PC-9 (cell line): ENCODE data around the gene H3-3A. TPM values are rescaled to one million over a fixed set of nuclear protein-coding genes. Genes with fewer than 3 reads are reported as not detected.

Experiments
- BruUV-seq: library from RNA; stranded (reverse); fragments of 400-500 nt; replicated peaks from 2 replicates; lab custom pipeline; 2021; lab: Mats Ljungman, UMichigan
- CTCF ChIA-PET: fragments of 300-600 bp; sonication (Branson Sonifier 250); formaldehyde crosslinking; loops from one replicate; lab custom pipeline; 2022; ENCODE audit warnings: antibody characterized with exemption; lab: Charles Lee
- POLR2A ChIA-PET: fragments of 300-600 bp; sonication (Branson Sonifier 250); formaldehyde crosslinking; loops from one replicate; lab custom pipeline; 2022; ENCODE audit warnings: antibody characterized with exemption; ENCODE audit not compliant: unreplicated experiment; lab: Charles Lee
- DNase-seq, 2 experiments: peaks; one replicate each; pipeline versions ENCODE4 v3.0.0 to v3.0.0-alpha.2; 2015 to 2022; ENCODE audit warnings: mixed read lengths in 1 of 2
- H2AFZ ChIP-seq: fragments of 200-600 bp; sonication (generic); 2 replicates; pipeline ENCODE4 v1.8.1; 2017; ENCODE audit warnings: antibody characterized with exemption
- H3F3A ChIP-seq: fragments of 200-600 bp; sonication (generic); 2 replicates; pipeline ENCODE4 v1.8.1; 2017; ENCODE audit warnings: antibody characterized with exemption, mild to moderate bottlenecking, low read depth; ENCODE audit not compliant: insufficient read depth
- H3K27ac ChIP-seq: fragments of 200-600 bp; sonication (generic); 2 replicates; pipeline ENCODE4 v1.6.1; 2016; ENCODE audit warnings: mixed run types
- H3K27me3 ChIP-seq: fragments of 200-600 bp; sonication (generic); 2 replicates; pipeline ENCODE4 v1.6.1; 2016; ENCODE audit warnings: low read depth, mixed run types; ENCODE audit not compliant: insufficient read depth
- H3K36me3 ChIP-seq: fragments of 200-600 bp; sonication (generic); 2 replicates; pipeline ENCODE4 v1.6.1; 2016; ENCODE audit warnings: low read depth, mixed run types
- H3K4me1 ChIP-seq: fragments of 200-600 bp; sonication (generic); replicated peaks from 2 replicates; pipeline ENCODE4 v1.6.1; 2016; ENCODE audit warnings: mixed run types; ENCODE audit not compliant: insufficient read depth
- H3K4me2 ChIP-seq: fragments of 200-600 bp; sonication (generic); 2 replicates; pipeline ENCODE4 v1.6.1; 2017; ENCODE audit warnings: mixed run types
- H3K4me3 ChIP-seq: fragments of 200-600 bp; sonication (generic); 2 replicates; pipeline ENCODE4 v1.6.1; 2016; ENCODE audit warnings: mixed run types
- H3K79me2 ChIP-seq: fragments of 200-600 bp; sonication (generic); 2 replicates; pipeline ENCODE4 v1.6.1; 2017; ENCODE audit warnings: low read depth, mixed run types
- H3K9me2 ChIP-seq: fragments of 200-600 bp; sonication (generic); 2 replicates; pipeline ENCODE4 v1.8.1; 2017; ENCODE audit warnings: mild to moderate bottlenecking; ENCODE audit not compliant: insufficient read depth
- H3K9me3 ChIP-seq: fragments of 200-600 bp; sonication (generic); 2 replicates; pipeline ENCODE4 v1.8.1; 2016; ENCODE audit warnings: low read depth; ENCODE audit not compliant: insufficient read depth
- H4K20me1 ChIP-seq: fragments of 200-600 bp; sonication (generic); 2 replicates; pipeline ENCODE4 v1.8.1; 2017; ENCODE audit not compliant: insufficient read depth
- CTCF ChIP-seq: fragments of 200-600 bp; sonication (generic); conservative IDR thresholded peaks from 2 replicates; pipeline ENCODE4 v1.6.1; 2017; ENCODE audit warnings: mixed run types, antibody characterized with exemption, mild to moderate bottlenecking, moderate library complexity
- EZH2 ChIP-seq: fragments of 200-600 bp; sonication (generic); IDR thresholded peaks from 2 replicates; pipeline ENCODE4 v1.8.0; 2017; ENCODE audit warnings: antibody characterized with exemption, low read depth
- intact Hi-C: fragments of 100-400 bp; cut with micrococcal nuclease; formaldehyde crosslinking; loops from one replicate; pipeline ENCODE4 v1.10.0; 2022; ENCODE audit not compliant: unreplicated experiment
- total RNA-seq: library from RNA; stranded (reverse); gene quantifications from 2 replicates; pipeline ENCODE4 v1.2.3, GENCODE V29; 2021

H3-3A gene
- total RNA-seq, 1 experiment from 2014 or later, result 584 TPM

- Histone ChIP-seq H3K9me2 (no peaks in the 10 kb centered on the region), H2AFZ (no peak overlapping the region), H3F3A (no peaks in the 10 kb centered on the region), H3K36me3 (no peaks in the 10 kb centered on the region), H3K4me2 (no peak overlapping the region), H3K4me3 (no peak overlapping the region), H3K4me1 (peaks cover 1% of the 10 kb centered on the region), H4K20me1 (no peaks in the 10 kb centered on the region), H3K27me3 (no peaks in the 10 kb centered on the region), H3K79me2 (no peaks in the 10 kb centered on the region), H3K9me3 (no peaks in the 10 kb centered on the region), H3K27ac (no peak overlapping the region)
- POLR2A ChIA-PET, result no interaction called here
- no TSS peak for BruUV-seq
- intact Hi-C loops, result no loop called here
- CTCF ChIA-PET, result interaction anchor here (1.2 kb wide), 1 partner anchor 52 kb away, joined by 3 read pairs; no protein-coding TSS in a partner anchor
- DNase-seq, result no peak
- no peak for TF ChIP-seq CTCF
- TF ChIP-seq EZH2, result no peak
Measured at GRCh38 chr1:226116673-226117072, 54.2 kb downstream of the H3-3A start.

GRCh38 chr1:226117330-226117729, 54.8 kb downstream of the H3-3A start:
- H3K9me2 ChIP-seq, result no peaks in the 10 kb centered on the region

GRCh38 chr1:226118357-226118756, 55.8 kb downstream of the H3-3A start:
- Histone ChIP-seq H3K4me2 (no peak overlapping the region), H4K20me1 (no peaks in the 10 kb centered on the region), H2AFZ (no peak overlapping the region), H3K27ac (no peak overlapping the region), H3K9me2 (no peaks in the 10 kb centered on the region), H3K36me3 (no peaks in the 10 kb centered on the region), H3K79me2 (no peaks in the 10 kb centered on the region), H3K27me3 (no peaks in the 10 kb centered on the region), H3K4me1 (peaks cover 9% of the 10 kb centered on the region), H3K9me3 (no peaks in the 10 kb centered on the region), H3K4me3 (no peak overlapping the region), H3F3A (peaks cover 10% of the 10 kb centered on the region; the same call in 1 of the 2 replicates)
- BruUV-seq, result no TSS peak
- no peak for TF ChIP-seq EZH2
- no peak for TF ChIP-seq CTCF
- intact Hi-C loops, result no loop called here
- ChIA-PET POLR2A (no interaction called here), CTCF (interaction anchor here (1.0 kb wide), 1 partner anchor 25 kb away, joined by 4 read pairs; no protein-coding TSS in a partner anchor)
- DNase-seq, result no peak

More at GRCh38 chr1:226117330-226117729, 54.8 kb downstream of the H3-3A start:
- no peak overlapping the region for H3K4me2 ChIP-seq
- no peaks in the 10 kb centered on the region for H3F3A ChIP-seq
- no peaks in the 10 kb centered on the region for H3K9me3 ChIP-seq
- H4K20me1 ChIP-seq, result no peaks in the 10 kb centered on the region
- no peaks in the 10 kb centered on the region for H3K4me1 ChIP-seq
- H3K36me3 ChIP-seq, result no peaks in the 10 kb centered on the region
- intact Hi-C loops, result no loop called here
- no peaks in the 10 kb centered on the region for H3K79me2 ChIP-seq
- H3K27ac ChIP-seq, result no peak overlapping the region
- H3K4me3 ChIP-seq, result no peak overlapping the region
- H3K27me3 ChIP-seq, result no peaks in the 10 kb centered on the region
- TF ChIP-seq CTCF (no peak), EZH2 (no peak)
- CTCF ChIA-PET, result interaction anchor here (0.5 to 1.0 kb wide), 2 partner anchors 24 to 60 kb away, joined by 4 to 11 read pairs; no protein-coding TSS in a partner anchor
- no TSS peak for BruUV-seq
- no peak overlapping the region for H2AFZ ChIP-seq
- DNase-seq, result no peak
- POLR2A ChIA-PET, result no interaction called here
